Smooth muscle cell (in vitro differentiated cells): ENCODE measurements around the gene MAP1LC3B. TPM values are rescaled to one million over a fixed set of nuclear protein-coding genes. Genes with fewer than 3 reads are reported as not detected.
A peak's percentile ranks its signal among the peaks of the same experiment; 100 is the strongest.

Experiments used
- DNase-seq: peaks from one replicate; lab custom pipeline; 2025; ENCODE audit not compliant: unreplicated experiment; lab: John Stamatoyannopoulos, UW
- H2AFZ ChIP-seq: fragments of 200-600 bp; sonication (generic); 2 replicates; pipeline ENCODE4 v1.6.0; 2016; ENCODE audit warnings: antibody characterized with exemption, low read depth, mild to moderate bottlenecking
- H3F3A ChIP-seq: fragments of 200-600 bp; sonication (generic); 2 replicates; pipeline ENCODE4 v1.6.0; 2017; ENCODE audit warnings: antibody characterized with exemption, low read depth
- H3K27ac ChIP-seq: fragments of 200-600 bp; sonication (generic); 2 replicates; pipeline ENCODE4 v1.5.1; 2016; ENCODE audit warnings: low read depth, mild to moderate bottlenecking
- H3K27me3 ChIP-seq: fragments of 200-600 bp; sonication (generic); 2 replicates; pipeline ENCODE4 v1.6.1; 2016; ENCODE audit warnings: low read depth, mild to moderate bottlenecking
- H3K36me3 ChIP-seq: fragments of 200-600 bp; sonication (generic); 2 replicates; pipeline ENCODE4 v1.5.1; 2016; ENCODE audit warnings: low read depth
- H3K4me1 ChIP-seq: fragments of 200-600 bp; sonication (generic); 2 replicates; pipeline ENCODE4 v1.5.1; 2016; ENCODE audit warnings: low read depth
- H3K4me2 ChIP-seq: fragments of 200-600 bp; sonication (generic); 2 replicates; pipeline ENCODE4 v1.6.0; 2016; ENCODE audit warnings: mild to moderate bottlenecking
- H3K4me3 ChIP-seq: fragments of 200-600 bp; sonication (generic); 2 replicates; pipeline ENCODE4 v1.5.1; 2016; ENCODE audit warnings: mild to moderate bottlenecking
- H3K79me2 ChIP-seq: fragments of 200-600 bp; sonication (generic); 2 replicates; pipeline ENCODE4 v1.6.0; 2016; ENCODE audit warnings: low read depth, mild to moderate bottlenecking
- H3K9ac ChIP-seq: fragments of 200-600 bp; sonication (generic); 2 replicates; pipeline ENCODE4 v1.6.0; 2016; ENCODE audit warnings: low read depth
- H3K9me3 ChIP-seq: fragments of 200-600 bp; sonication (generic); replicated peaks from 2 replicates; pipeline ENCODE4 v1.5.1; 2016; ENCODE audit warnings: low read depth
- H4K20me1 ChIP-seq: fragments of 200-600 bp; sonication (generic); 2 replicates; pipeline ENCODE4 v1.6.0; 2016; ENCODE audit warnings: low read depth
- WGBS: methylation state at CpG from one replicate; pipeline ENCODE4 v1.1.7; 2016; ENCODE audit warnings: low lambda C conversion rate; 5-methylcytosine and 5-hydroxymethylcytosine counted together
- polyA plus RNA-seq: library from polyadenylated mRNA; unstranded; fragments of >200 nt; fragmentation: Nextera tagmentation; extraction: Ambion mirVana; gene quantifications from 2 replicates; pipeline ENCODE4 v1.2.1, GENCODE V29; 2016
- total RNA-seq: library from RNA; depleted of rRNA; stranded (reverse); fragments of >200 nt; gene quantifications from 2 replicates; pipeline ENCODE4 v1.2.3, GENCODE V29; 2014
- TF ChIP-seq, protein P1 (sequence below): fragments of 200-600 bp; sonication (generic); IDR thresholded peaks from 2 replicates; pipeline ENCODE4 v1.5.1; 2017; ENCODE audit warnings: borderline replicate concordance, mild to moderate bottlenecking, antibody characterized with exemption; ENCODE audit not compliant: insufficient read depth, poor library complexity, severe bottlenecking

The MAP1LC3B gene
- total and polyA plus RNA-seq, 2 experiments from 2014 or later: 77.5 to 107 TPM

- Histone ChIP-seq H3K9ac (peak overlapping the region; percentile 55), H3K79me2 (peaks cover 14% of the 10 kb centered on the region), H2AFZ (no peak overlapping the region), H3F3A (peaks cover 15% of the 10 kb centered on the region), H3K27me3 (no peaks in the 10 kb centered on the region), H4K20me1 (peaks cover 84% of the 10 kb centered on the region), H3K4me2 (peak overlapping the region; percentile 75), H3K36me3 (no peaks in the 10 kb centered on the region), H3K27ac (peak overlapping the region; percentile 92), H3K4me1 (peaks cover 7% of the 10 kb centered on the region), H3K4me3 (no peak overlapping the region), H3K9me3 (no peaks in the 10 kb centered on the region)
- TF ChIP-seq, protein P1, sequence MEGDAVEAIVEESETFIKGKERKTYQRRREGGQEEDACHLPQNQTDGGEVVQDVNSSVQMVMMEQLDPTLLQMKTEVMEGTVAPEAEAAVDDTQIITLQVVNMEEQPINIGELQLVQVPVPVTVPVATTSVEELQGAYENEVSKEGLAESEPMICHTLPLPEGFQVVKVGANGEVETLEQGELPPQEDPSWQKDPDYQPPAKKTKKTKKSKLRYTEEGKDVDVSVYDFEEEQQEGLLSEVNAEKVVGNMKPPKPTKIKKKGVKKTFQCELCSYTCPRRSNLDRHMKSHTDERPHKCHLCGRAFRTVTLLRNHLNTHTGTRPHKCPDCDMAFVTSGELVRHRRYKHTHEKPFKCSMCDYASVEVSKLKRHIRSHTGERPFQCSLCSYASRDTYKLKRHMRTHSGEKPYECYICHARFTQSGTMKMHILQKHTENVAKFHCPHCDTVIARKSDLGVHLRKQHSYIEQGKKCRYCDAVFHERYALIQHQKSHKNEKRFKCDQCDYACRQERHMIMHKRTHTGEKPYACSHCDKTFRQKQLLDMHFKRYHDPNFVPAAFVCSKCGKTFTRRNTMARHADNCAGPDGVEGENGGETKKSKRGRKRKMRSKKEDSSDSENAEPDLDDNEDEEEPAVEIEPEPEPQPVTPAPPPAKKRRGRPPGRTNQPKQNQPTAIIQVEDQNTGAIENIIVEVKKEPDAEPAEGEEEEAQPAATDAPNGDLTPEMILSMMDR: no peak
- 86% methylated on average over 23 of the region's 23 CpGs for WGBS
- no peak for DNase-seq
Observed at GRCh38 chr16:87435372-87436224, 43.5 kb downstream of the MAP1LC3B start.

- peaks cover 14% of the 10 kb centered on the region for H3K79me2 ChIP-seq
- H3K4me3 ChIP-seq: no peak overlapping the region
- peak overlapping the region; percentile 75 for H3K4me2 ChIP-seq
- TF ChIP-seq, protein P1: no peak
- H3K36me3 ChIP-seq: no peaks in the 10 kb centered on the region
- peak overlapping the region; percentile 55 for H3K9ac ChIP-seq
- DNase-seq: peak; percentile 8
- H3K4me1 ChIP-seq: peaks cover 7% of the 10 kb centered on the region
- WGBS: 58% methylated on average over 29 of the region's 29 CpGs
- peaks cover 85% of the 10 kb centered on the region for H4K20me1 ChIP-seq
- no peaks in the 10 kb centered on the region for H3K27me3 ChIP-seq
- no peak overlapping the region for H2AFZ ChIP-seq
- H3K27ac ChIP-seq: peak overlapping the region; percentile 92
- no peaks in the 10 kb centered on the region for H3K9me3 ChIP-seq
- peaks cover 10% of the 10 kb centered on the region for H3F3A ChIP-seq
Observed at GRCh38 chr16:87436225-87437172, 44.4 kb downstream of the MAP1LC3B start.

- Histone ChIP-seq H4K20me1 (peaks cover 86% of the 10 kb centered on the region), H3K4me3 (no peak overlapping the region), H3K9ac (no peak overlapping the region), H3K36me3 (no peaks in the 10 kb centered on the region), H3K9me3 (no peaks in the 10 kb centered on the region), H3K4me2 (no peak overlapping the region), H2AFZ (no peak overlapping the region), H3K27me3 (no peaks in the 10 kb centered on the region), H3F3A (peaks cover 10% of the 10 kb centered on the region), H3K27ac (no peak overlapping the region), H3K4me1 (peaks cover 7% of the 10 kb centered on the region), H3K79me2 (peaks cover 14% of the 10 kb centered on the region)
- WGBS: 98% methylated on average over 14 of the region's 14 CpGs
- DNase-seq: no peak
- TF ChIP-seq, protein P1: no peak
Observed at GRCh38 chr16:87437327-87437726, 45.2 kb downstream of the MAP1LC3B start.
